Endothelial cell (in vitro differentiated cells): ENCODE measurements around the gene RDH12. TPM values are rescaled to one million over a fixed set of nuclear protein-coding genes. Genes with fewer than 3 reads are reported as not detected.

Experiments
- DNase-seq: peaks from one replicate; pipeline ENCODE4 v3.0.0; 2021; ENCODE audit warnings: low spot score
- H3K27ac Mint-ChIP-seq: one replicate; pipeline ENCODE4 v1.8.0; 2021; ENCODE audit warnings: mixed read lengths, inconsistent platforms; ENCODE audit not compliant: unreplicated experiment
- H3K27me3 Mint-ChIP-seq: one replicate; pipeline ENCODE4 v1.8.0; 2021; ENCODE audit warnings: mild to moderate bottlenecking, moderate library complexity, mixed read lengths, inconsistent platforms; ENCODE audit not compliant: unreplicated experiment
- H3K36me3 Mint-ChIP-seq: one replicate; pipeline ENCODE4 v1.8.0; 2021; ENCODE audit warnings: mild to moderate bottlenecking, low read depth, mixed read lengths, inconsistent platforms; ENCODE audit not compliant: unreplicated experiment
- H3K4me1 Mint-ChIP-seq: one replicate; pipeline ENCODE4 v1.8.0; 2021; ENCODE audit warnings: mild to moderate bottlenecking, mixed read lengths, inconsistent platforms; ENCODE audit not compliant: unreplicated experiment
- H3K4me3 Mint-ChIP-seq: one replicate; pipeline ENCODE4 v1.8.0; 2021; ENCODE audit warnings: mild to moderate bottlenecking, mixed read lengths, inconsistent platforms; ENCODE audit not compliant: unreplicated experiment
- H3K9me3 Mint-ChIP-seq: one replicate; pipeline ENCODE4 v1.8.0; 2021; ENCODE audit warnings: mixed read lengths, inconsistent platforms; ENCODE audit not compliant: unreplicated experiment
- CTCF ChIP-seq: fragments of 200-600 bp; sonication (generic); IDR thresholded peaks from one replicate; pipeline ENCODE4 v1.5.0; 2021; ENCODE audit warnings: antibody characterized with exemption; ENCODE audit not compliant: unreplicated experiment
- total RNA-seq: library from RNA; stranded (reverse); fragmentation: NEBNext Ultra II Directional; extraction: Animal tissue kit (Norgen Biotek cat#: 25700); gene quantifications from one replicate; pipeline ENCODE4 v1.2.1, GENCODE V29; 2021; ENCODE audit not compliant: unreplicated experiment

Gene RDH12
- total RNA-seq, 1 donor from 2014 or later = 0.44 TPM

GRCh38 chr14:67759916-67760315, 58.2 kb downstream of the RDH12 start:
- no peak overlapping the region for H3K27ac Mint-ChIP-seq

GRCh38 chr14:67762051-67762450, 60.4 kb downstream of the RDH12 start:
- no peak for DNase-seq
- Mint-ChIP-seq H3K27ac (no peak overlapping the region), H3K9me3 (no peaks in the 10 kb centered on the region), H3K4me3 (no peak overlapping the region), H3K36me3 (peaks cover 14% of the 10 kb centered on the region), H3K4me1 (no peaks in the 10 kb centered on the region), H3K27me3 (peaks cover 2% of the 10 kb centered on the region)
- TF ChIP-seq CTCF = no peak

More at GRCh38 chr14:67759916-67760315, 58.2 kb downstream of the RDH12 start:
- Mint-ChIP-seq H3K4me3 (no peak overlapping the region), H3K27me3 (peaks cover 2% of the 10 kb centered on the region), H3K9me3 (no peaks in the 10 kb centered on the region), H3K4me1 (no peaks in the 10 kb centered on the region), H3K36me3 (peaks cover 17% of the 10 kb centered on the region)
- no peak for TF ChIP-seq CTCF
- no peak for DNase-seq

GRCh38 chr14:67763158-67763822, 61.6 kb downstream of the RDH12 start:
- H3K36me3 Mint-ChIP-seq = peaks cover 14% of the 10 kb centered on the region
- no peak for TF ChIP-seq CTCF

GRCh38 chr14:67764496-67764895, 62.8 kb downstream of the RDH12 start:
- H3K4me1 Mint-ChIP-seq = no peaks in the 10 kb centered on the region
- no peak for TF ChIP-seq CTCF
- H3K4me3 Mint-ChIP-seq = no peak overlapping the region
- no peak for DNase-seq
- H3K36me3 Mint-ChIP-seq = peaks cover 20% of the 10 kb centered on the region
- H3K9me3 Mint-ChIP-seq = no peaks in the 10 kb centered on the region
- H3K27ac Mint-ChIP-seq = no peak overlapping the region
- no peaks in the 10 kb centered on the region for H3K27me3 Mint-ChIP-seq

More at GRCh38 chr14:67763158-67763822, 61.6 kb downstream of the RDH12 start:
- no peak overlapping the region for H3K27ac Mint-ChIP-seq
- no peaks in the 10 kb centered on the region for H3K4me1 Mint-ChIP-seq
- no peak overlapping the region for H3K4me3 Mint-ChIP-seq
- no peak for DNase-seq
- H3K9me3 Mint-ChIP-seq = no peaks in the 10 kb centered on the region
- no peaks in the 10 kb centered on the region for H3K27me3 Mint-ChIP-seq

GRCh38 chr14:67765192-67765834, 63.6 kb downstream of the RDH12 start:
- H3K9me3 Mint-ChIP-seq = no peaks in the 10 kb centered on the region

More at GRCh38 chr14:67765192-67765834, 63.6 kb downstream of the RDH12 start:
- Mint-ChIP-seq H3K36me3 (peaks cover 25% of the 10 kb centered on the region), H3K4me3 (no peak overlapping the region), H3K27me3 (no peaks in the 10 kb centered on the region), H3K4me1 (no peaks in the 10 kb centered on the region), H3K27ac (no peak overlapping the region)
- TF ChIP-seq CTCF = no peak
- no peak for DNase-seq
